Panc1 (cell line): ENCODE measurements around the gene NEU2.

ENCODE experiments used
- CTCF ChIP-seq: fragments of 450-650 bp; IDR thresholded peaks from 2 replicates; pipeline ENCODE4 v1.5.1; 2017; ENCODE audit warnings: mild to moderate bottlenecking
- POLR2AphosphoS5 ChIP-seq: IDR thresholded peaks from 2 replicates; pipeline ENCODE4 v1.6.1; 2012; ENCODE audit warnings: mild to moderate bottlenecking, low read depth, low read length, moderate library complexity
- SIN3A ChIP-seq: IDR thresholded peaks from 2 replicates; pipeline ENCODE4 v1.6.1; 2012; ENCODE audit warnings: low read depth, mild to moderate bottlenecking, low read length, moderate library complexity, borderline replicate concordance; ENCODE audit not compliant: insufficient read depth
- TCF7L2 ChIP-seq: IDR thresholded peaks from 2 replicates; pipeline ENCODE4 v1.6.1; 2011; ENCODE audit warnings: mild to moderate bottlenecking, low read depth, low read length, inconsistent platforms
- TF ChIP-seq, protein P1 (sequence below), 2 experiments: IDR thresholded peaks; 2 replicates each; pipeline ENCODE4 v1.6.1; 2011 to 2012; ENCODE audit warnings: low read depth in 2 of 2, control low read depth in 1 of 2, low read length in 1 of 2, mild to moderate bottlenecking in 1 of 2, moderate library complexity in 1 of 2; ENCODE audit not compliant: insufficient read depth in 1 of 2

GRCh38 chr2:233021771-233022170 is 10.7 kb upstream of the NEU2 start:
- TF ChIP-seq CTCF: no peak
- no peak for TF ChIP-seq SIN3A
- no peak for TF ChIP-seq POLR2AphosphoS5
- TF ChIP-seq, protein P1, sequence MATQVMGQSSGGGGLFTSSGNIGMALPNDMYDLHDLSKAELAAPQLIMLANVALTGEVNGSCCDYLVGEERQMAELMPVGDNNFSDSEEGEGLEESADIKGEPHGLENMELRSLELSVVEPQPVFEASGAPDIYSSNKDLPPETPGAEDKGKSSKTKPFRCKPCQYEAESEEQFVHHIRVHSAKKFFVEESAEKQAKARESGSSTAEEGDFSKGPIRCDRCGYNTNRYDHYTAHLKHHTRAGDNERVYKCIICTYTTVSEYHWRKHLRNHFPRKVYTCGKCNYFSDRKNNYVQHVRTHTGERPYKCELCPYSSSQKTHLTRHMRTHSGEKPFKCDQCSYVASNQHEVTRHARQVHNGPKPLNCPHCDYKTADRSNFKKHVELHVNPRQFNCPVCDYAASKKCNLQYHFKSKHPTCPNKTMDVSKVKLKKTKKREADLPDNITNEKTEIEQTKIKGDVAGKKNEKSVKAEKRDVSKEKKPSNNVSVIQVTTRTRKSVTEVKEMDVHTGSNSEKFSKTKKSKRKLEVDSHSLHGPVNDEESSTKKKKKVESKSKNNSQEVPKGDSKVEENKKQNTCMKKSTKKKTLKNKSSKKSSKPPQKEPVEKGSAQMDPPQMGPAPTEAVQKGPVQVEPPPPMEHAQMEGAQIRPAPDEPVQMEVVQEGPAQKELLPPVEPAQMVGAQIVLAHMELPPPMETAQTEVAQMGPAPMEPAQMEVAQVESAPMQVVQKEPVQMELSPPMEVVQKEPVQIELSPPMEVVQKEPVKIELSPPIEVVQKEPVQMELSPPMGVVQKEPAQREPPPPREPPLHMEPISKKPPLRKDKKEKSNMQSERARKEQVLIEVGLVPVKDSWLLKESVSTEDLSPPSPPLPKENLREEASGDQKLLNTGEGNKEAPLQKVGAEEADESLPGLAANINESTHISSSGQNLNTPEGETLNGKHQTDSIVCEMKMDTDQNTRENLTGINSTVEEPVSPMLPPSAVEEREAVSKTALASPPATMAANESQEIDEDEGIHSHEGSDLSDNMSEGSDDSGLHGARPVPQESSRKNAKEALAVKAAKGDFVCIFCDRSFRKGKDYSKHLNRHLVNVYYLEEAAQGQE (IDR thresholded peaks at IDR 0.05; ENCODE audit: insufficient read depth in 1 of 2, low read depth in 2 of 2, low read length in 1 of 2): no peak
- no peak for TF ChIP-seq TCF7L2
